B cell (primary cell): ENCODE measurements around the gene NR6A1.

Source experiments
- CTCF ChIP-seq: fragments of 200-600 bp; IDR thresholded peaks from one replicate; pipeline ENCODE4 v1.8.0; 2022; ENCODE audit warnings: antibody characterized with exemption, mild to moderate bottlenecking
- EZH2 ChIP-seq: IDR thresholded peaks from 2 replicates; pipeline ENCODE4 v1.6.1; 2012; ENCODE audit warnings: borderline replicate concordance, low read depth, mild to moderate bottlenecking, moderate library complexity, low read length; ENCODE audit not compliant: insufficient read depth, poor library complexity, severe bottlenecking

GRCh38 chr9:124793015-124793541 is 22.0 kb upstream of the NR6A1 start:
- TF ChIP-seq EZH2 (no peak), CTCF (no peak)
